ENCODE data around the gene NXN.
A peak's percentile ranks its signal among the peaks of the same experiment; 100 is the strongest.
"Not testable (repeated sequence)": the region's sequence is repeated elsewhere in the genome, so short reads cannot be mapped to it uniquely, and the experiment has no call there.

The NXN gene

GRCh38 chr17:962670-963069 lies 16.9 kb downstream of the NXN start:
- H3K4me3 ChIP-seq (ENCODE audit: low read depth, low read length): no peak overlapping the region
- no peak for DNase-seq (ENCODE audit: low read depth)

DNA sequence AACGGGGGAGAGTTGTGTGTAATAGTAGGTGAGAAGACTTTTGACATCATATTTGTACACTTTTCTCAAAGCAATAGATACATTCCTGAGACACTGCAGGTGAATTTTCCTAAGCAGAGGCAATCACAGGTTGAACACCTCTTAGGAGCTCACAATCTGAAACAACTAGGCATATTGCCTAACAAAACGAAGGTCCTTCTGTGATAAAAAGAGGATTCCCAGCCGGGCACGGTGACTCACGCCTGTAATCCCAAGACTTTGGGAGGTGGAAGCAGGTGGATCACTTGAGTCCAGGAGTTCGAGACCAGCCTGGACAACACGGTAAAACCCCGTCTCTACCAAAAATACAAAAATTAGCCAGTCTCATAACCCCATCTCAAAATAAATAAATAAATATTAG lies 17.4 kb downstream of the NXN start:
- no peak for DNase-seq (ENCODE audit: low read depth)
- H3K4me3 ChIP-seq (ENCODE audit: low read depth, low read length): no peak overlapping the region

GRCh38 chr17:958712-959451 lies 20.7 kb downstream of the NXN start:
- no peak for DNase-seq (ENCODE audit: low read depth)

GRCh38 chr17:957856-958421 lies 21.6 kb downstream of the NXN start:
- DNase-seq (ENCODE audit: low read depth): no peak
- H3K4me3 ChIP-seq (ENCODE audit: low read depth, low read length): no peak overlapping the region

More at GRCh38 chr17:958712-959451, 20.7 kb downstream of the NXN start:
- H3K4me3 ChIP-seq (ENCODE audit: low read depth, low read length): no peak overlapping the region

GRCh38 chr17:956905-957304 lies 22.7 kb downstream of the NXN start:
- DNase-seq (ENCODE audit: low read depth): no peak
- H3K4me3 ChIP-seq (ENCODE audit: low read depth, low read length): no peak overlapping the region

DNA sequence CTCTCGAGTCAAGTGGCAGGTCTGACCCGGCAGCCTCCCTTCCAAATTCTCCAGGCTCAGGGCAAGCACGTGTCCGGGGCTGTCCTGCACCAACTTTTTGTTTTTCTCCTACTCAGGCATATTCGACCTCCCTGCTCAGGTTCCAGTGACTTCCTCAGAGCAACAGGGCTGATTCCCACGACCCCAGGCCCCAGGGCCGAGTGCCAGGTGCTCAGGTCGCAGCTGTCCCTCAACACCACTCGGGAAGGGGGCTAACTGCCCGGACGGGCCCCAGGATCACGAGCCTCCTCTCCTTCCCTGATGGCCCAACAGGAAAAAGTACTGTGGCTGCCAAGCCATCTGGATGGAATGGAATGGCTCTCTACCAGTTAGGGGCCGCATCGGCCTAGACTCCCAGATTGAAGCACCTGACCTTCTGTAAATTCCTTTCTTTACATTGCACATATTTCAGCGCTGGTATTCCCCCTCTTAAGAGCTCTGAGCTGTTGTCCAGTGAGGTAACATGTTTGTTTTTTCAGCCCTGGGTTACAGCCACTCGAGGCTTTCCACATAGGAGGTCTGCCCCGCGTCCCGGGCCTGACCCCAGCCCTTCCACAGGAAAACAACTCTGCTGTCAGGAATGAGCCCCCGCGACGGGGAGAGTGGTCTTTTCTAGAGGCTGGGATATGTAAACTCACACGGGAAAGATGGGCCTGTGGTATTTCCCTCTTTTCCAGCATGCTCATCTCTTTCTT lies 25.0 kb downstream of the NXN start:
- no peak overlapping the region for H3K4me3 ChIP-seq (ENCODE audit: low read depth, low read length)
- DNase-seq (ENCODE audit: low read depth): peak; percentile 47

DNA sequence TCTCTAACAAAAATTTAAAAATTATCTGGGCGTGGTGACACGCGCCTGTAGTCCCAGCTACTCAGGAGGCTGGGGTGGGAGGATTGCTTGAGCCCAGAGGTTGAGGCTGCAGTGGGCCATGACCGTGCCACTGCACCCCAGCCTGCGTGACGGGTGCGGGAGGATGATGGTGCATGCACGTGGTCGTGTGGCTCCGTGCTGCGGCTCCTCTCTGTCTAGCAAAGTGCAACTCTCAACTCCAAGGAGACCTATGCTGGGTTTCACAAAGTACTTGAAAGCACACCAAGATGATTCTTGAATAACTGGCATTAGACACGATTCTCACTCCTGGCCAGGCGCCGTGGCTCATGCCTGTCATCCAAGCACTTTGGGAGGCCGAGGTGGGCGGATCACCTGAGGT lies 25.8 kb downstream of the NXN start:
- DNase-seq (ENCODE audit: low read depth): no peak
- no peak overlapping the region for H3K4me3 ChIP-seq (ENCODE audit: low read depth, low read length)

GRCh38 chr17:952592-952991 lies 27.0 kb downstream of the NXN start:
- not testable (repeated sequence) for DNase-seq (ENCODE audit: low read depth); H3K4me3 ChIP-seq (ENCODE audit: low read depth, low read length)

GRCh38 chr17:951325-952132 lies 28.0 kb downstream of the NXN start:
- no peak overlapping the region for H3K4me3 ChIP-seq (ENCODE audit: low read depth, low read length)
- peak; percentile 57 for DNase-seq (ENCODE audit: low read depth)

- H3K4me3 ChIP-seq (ENCODE audit: low read depth, low read length): no peak overlapping the region
- DNase-seq (ENCODE audit: low read depth): no peak
Observed at GRCh38 chr17:949623-950303, 29.8 kb downstream of the NXN start.

DNA sequence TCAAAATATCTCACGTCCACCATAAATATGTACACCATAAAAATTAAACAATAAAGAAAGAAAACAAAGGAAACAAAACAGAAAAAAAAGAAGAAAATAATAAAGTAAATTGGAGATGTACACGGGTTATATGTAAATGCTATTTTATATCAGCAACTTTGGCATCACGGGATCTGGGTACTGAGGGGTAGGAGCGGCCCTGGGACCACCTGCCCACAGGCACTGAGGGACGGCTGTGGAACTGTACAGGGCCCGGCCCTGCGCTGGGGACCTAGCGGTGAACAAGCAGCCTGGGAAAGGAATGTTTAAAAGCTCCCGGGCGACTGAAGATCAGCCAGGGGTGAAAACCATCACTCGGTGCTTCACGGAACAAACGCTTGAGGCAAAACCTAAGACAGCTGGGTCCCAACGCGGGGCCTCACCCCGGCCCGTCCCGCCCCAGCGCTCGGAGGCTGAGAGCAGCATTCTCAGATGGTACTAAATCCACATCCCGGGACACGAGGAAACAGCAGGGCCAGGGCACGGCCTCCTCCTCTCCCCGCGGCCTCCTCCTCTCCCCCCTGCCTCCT lies 31.2 kb downstream of the NXN start:
- DNase-seq (ENCODE audit: low read depth): no peak
- no peak overlapping the region for H3K4me3 ChIP-seq (ENCODE audit: low read depth, low read length)

DNA sequence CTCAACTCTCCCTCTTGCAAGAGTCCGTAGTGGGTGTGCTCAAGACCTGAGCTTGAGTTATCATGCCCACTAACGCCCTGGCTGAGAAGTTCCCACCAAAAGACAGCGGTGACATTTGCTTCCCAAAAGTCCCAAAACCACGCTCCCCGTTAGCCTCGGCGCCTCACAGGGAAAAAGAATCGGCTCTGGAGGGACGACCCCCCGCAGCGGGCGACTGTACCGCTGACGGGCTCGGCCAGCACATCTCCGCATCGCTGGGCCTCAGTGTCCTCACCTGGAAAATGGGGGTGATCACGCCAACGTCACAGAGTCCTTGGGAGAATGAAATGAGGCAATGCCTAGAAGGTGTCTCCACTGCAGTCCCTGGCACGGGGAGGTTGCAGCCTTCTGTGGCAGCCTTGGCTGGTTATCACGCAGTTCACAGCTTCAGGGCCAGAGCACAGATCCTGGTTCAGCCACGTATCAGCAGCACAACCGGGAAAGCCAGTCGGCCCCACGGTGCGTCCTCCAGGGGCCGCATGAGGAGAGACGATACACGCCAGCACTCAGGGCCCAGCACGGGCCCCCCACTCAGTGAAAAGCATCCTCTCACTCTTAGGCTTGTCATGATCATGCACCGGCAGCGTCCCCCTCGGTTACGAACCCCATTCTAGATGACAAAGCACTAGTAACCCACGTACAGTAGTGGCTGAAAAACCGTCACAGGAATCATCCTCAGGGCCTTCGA lies 32.9 kb downstream of the NXN start:
- no peak overlapping the region for H3K4me3 ChIP-seq (ENCODE audit: low read depth, low read length)
- DNase-seq (ENCODE audit: low read depth): no peak

GRCh38 chr17:945672-946071 lies 33.9 kb downstream of the NXN start:
- no peak overlapping the region for H3K4me3 ChIP-seq (ENCODE audit: low read depth, low read length)
- no peak for DNase-seq (ENCODE audit: low read depth)

DNA sequence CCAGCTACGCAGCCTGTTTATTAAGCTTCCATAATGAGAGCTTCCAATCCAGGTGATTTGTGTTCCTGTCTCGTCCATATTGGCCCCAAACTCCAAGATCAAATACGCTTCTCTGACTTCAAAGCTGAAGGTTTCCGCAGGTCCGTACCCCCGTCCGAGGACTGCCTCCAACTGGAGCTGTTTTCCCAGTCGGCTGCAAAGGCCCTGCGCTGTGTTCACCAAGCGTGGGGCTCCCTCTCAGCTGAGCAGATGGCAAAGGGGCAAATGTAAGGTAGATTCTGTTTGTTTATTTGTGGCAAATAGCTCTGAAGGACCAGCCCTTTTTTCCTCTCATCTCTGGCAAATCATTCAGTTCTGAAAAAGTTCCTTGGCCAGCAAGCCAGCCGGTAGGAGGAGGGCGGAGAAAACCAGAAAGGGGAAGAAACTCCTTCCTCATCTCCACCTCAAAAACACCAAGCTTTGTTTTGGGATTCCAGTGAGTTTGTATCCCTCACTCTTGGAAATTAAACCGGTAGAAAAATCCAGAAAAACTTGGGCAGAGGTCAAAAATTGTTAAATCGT lies 35.2 kb downstream of the NXN start:
- H3K4me3 ChIP-seq (ENCODE audit: low read depth, low read length): no peak overlapping the region
- no peak for DNase-seq (ENCODE audit: low read depth)

DNA sequence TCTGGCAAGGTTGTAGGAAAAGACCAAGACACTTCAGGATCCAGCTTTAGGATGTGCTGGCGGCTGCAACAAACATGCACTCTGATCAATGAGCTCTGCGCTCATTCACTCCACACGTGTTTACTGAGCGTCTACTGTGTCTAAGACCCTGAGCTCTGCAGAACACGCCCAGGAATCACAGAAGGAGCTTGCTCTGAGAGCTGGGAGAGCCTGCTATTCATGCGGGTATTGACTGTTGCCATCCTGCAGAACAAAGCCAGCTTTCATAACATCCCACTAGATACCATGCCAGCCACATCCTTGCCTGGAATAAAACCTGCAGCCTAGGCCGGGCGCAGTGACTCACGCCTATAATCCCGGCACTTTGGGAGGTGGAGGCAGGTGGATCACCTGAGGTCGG lies 44.1 kb downstream of the NXN start:
- DNase-seq (ENCODE audit: low read depth): no peak
- H3K4me3 ChIP-seq (ENCODE audit: low read depth, low read length): no peak overlapping the region

GRCh38 chr17:933312-934073 lies 46.1 kb downstream of the NXN start:
- DNase-seq (ENCODE audit: low read depth): peak; percentile 78
- H3K4me3 ChIP-seq (ENCODE audit: low read depth, low read length): no peak overlapping the region

GRCh38 chr17:930258-930657 lies 49.3 kb downstream of the NXN start:
- no peak overlapping the region for H3K4me3 ChIP-seq (ENCODE audit: low read depth, low read length)
- DNase-seq (ENCODE audit: low read depth): no peak

Measured in skeletal muscle cell (primary cell).